Posterior cingulate gyrus (tissue), 11 donors: ENCODE data around the gene CAMK1D.

Source experiments
- DNase-seq, 10 donors: peaks; one replicate each; pipeline versions ENCODE4 v3.0.0 to v3.0.0-alpha.2; 2020 to 2021; ENCODE audit warnings: mixed read lengths in 3 of 10
- intact Hi-C: fragments of 100-400 bp; cut with DNase I; formaldehyde crosslinking; loops from one replicate; pipeline ENCODE4 v1.15.1; 2023

Gene CAMK1D

GRCh38 chr10:12631787-12632562 is 282.6 kb downstream of the CAMK1D start:
- intact Hi-C loops, result no loop called here
- DNase-seq, result no peak

DNA sequence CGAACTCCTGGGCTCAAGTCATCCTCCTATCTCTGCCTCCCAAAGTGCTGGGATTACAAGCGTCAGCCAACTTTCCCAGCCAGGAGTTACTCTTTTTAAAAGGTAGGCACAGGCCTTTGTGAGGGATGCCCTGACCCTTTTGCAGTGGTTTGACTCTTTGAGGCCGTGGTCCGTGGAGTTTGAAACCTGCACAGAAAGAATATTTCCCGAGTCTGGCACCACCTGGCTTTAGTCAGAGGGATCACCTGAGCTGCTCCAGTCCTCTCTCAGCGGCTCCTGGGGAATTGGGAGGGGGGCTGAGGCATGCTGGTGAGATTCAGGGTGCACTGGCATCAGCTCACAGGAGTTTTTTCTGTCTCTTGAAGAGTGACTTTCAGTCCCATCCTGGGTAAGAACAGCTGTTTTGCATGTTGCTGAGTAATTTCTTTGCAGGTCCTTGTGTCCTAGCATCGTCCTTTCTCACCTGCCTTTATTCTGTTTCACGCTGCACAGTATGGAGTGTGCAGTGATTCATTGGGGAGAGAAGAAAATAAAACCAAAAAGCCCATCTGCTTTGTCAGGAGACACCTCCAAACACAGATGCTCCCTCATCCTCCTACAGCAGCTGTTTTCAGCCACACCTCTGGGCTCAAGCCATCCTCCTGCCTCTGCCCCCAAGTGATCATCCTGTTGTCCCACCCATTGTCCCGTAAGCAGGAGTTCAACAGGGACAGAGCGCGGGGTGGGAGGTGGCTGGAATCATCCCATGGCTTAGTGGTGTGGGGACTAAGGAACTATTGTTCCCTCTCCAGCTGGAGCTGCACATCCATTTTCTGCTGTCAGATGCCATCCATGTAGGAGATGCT is 284.7 kb downstream of the CAMK1D start:
- no peak for DNase-seq
- intact Hi-C loops, result no loop called here

GRCh38 chr10:12634621-12634931 is 285.2 kb downstream of the CAMK1D start:
- intact Hi-C loops, result no loop called here
- no peak for DNase-seq

DNA sequence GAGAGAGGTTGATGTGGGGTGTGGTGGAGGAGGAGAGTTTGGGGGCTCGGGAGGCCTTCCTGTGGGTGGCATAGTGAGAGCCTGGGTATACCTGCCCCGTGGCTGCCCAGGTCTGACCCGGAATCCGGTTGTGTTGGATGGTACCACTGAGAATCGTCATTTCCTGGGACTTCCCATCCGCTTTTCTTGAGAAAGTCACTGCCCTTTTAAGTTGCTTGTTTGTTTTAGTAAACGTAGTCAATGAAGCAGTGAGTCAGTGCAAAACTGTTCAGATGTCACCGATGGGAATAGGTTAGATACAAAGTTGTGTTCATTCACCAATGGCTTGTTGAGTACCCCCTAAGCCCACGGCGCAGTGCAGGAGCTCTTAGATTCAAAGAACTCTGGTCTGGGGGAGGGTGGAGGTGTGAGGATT is 285.8 kb downstream of the CAMK1D start:
- no peak for DNase-seq
- intact Hi-C loops, result no loop called here

GRCh38 chr10:12636571-12636970 is 287.2 kb downstream of the CAMK1D start:
- intact Hi-C loops, result no loop called here
- DNase-seq, result no peak

GRCh38 chr10:12637649-12638048 is 288.3 kb downstream of the CAMK1D start:
- intact Hi-C loops, result no loop called here

GRCh38 chr10:12638103-12638502 is 288.8 kb downstream of the CAMK1D start:
- intact Hi-C loops, result no loop called here
- peak in 3 of 10 donors; percentile 23 to 87 (median 72) for DNase-seq

More at GRCh38 chr10:12637649-12638048, 288.3 kb downstream of the CAMK1D start:
- peak in 5 of 10 donors; percentile 31 to 88 (median 39) for DNase-seq

- intact Hi-C loops, result no loop called here
- peak in 1 of 10 donors; percentile 70 for DNase-seq
Measured at GRCh38 chr10:12638781-12639180, 289.4 kb downstream of the CAMK1D start.

DNA sequence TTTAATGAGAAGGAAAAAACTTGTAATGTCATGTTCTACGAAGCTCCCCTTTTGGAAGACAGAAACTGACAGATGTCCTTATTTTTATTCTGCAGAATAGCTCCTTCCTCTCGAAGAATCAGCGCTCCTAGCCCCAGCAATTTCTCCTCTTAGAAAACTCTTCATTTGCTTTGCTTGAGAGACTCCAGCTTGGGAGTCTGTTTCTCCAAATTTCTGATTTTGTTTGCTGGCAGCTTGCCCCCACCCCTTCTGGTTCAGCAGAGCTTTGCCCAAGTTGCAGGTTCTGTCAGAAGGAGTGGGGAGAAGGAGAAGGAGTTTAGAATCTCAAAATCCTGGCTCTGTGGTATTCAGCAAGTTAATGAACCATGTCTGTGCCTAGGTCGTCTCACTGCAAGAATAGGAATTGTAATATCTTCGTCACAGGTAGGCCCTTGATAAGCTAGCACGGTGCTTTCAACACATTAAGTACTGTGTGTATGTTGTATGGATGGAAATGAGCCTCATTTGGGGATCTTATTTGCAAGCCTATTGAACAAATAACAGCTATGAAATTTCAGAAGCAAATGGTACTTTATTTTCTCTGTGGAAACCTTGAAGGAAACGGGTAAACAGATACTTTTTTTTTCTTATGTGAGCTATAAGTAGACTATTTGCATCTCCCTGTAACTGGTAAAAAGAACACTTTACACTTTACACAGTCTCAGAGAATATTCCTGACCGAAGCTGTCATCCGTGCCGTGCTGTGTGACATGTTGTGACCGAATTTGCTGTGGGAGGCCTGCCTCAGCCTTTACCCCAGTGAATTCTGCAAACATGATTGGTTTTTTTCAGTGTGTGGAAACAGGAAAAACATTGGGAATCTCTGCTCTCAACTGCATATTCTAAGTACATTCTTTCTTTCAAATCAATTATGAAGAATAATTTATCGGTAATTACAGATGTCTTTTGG is 290.9 kb downstream of the CAMK1D start:
- peak in 1 of 10 donors; percentile 21 for DNase-seq
- intact Hi-C loops, result no loop called here

GRCh38 chr10:12642036-12642435 is 292.7 kb downstream of the CAMK1D start:
- intact Hi-C loops, result no loop called here
- DNase-seq, result no peak

- DNase-seq, result no peak
- intact Hi-C loops, result no loop called here
Measured at GRCh38 chr10:12643279-12643678, 293.9 kb downstream of the CAMK1D start.

- intact Hi-C loops, result no loop called here
- DNase-seq, result no peak
Measured at GRCh38 chr10:12644380-12645144, 295.2 kb downstream of the CAMK1D start.

DNA sequence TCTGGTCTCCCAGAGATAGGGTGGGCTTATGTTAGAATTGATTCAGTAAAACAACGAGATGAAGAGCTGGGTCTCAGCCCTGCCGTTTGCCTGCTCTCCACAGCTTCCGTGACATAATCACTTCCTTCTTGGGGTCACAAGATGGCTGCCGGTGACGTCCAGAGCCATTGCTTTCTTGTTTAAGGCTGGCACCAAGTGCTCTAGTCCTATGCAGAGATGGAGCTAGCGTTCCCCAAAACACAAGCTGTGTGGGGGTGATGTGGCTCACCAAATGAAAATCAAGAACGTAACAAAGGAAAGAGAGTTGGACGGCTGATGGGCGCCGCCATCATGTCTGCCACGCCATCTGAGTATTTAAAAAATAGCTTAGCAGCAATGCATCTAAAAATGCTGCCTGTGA is 296.1 kb downstream of the CAMK1D start:
- intact Hi-C loops, result no loop called here
- peak in 5 of 10 donors; percentile 26 to 87 (median 40) for DNase-seq

- intact Hi-C loops, result no loop called here
- DNase-seq, result peak in 1 of 10 donors; percentile 66
Measured at GRCh38 chr10:12649012-12649584, 299.8 kb downstream of the CAMK1D start.

DNA sequence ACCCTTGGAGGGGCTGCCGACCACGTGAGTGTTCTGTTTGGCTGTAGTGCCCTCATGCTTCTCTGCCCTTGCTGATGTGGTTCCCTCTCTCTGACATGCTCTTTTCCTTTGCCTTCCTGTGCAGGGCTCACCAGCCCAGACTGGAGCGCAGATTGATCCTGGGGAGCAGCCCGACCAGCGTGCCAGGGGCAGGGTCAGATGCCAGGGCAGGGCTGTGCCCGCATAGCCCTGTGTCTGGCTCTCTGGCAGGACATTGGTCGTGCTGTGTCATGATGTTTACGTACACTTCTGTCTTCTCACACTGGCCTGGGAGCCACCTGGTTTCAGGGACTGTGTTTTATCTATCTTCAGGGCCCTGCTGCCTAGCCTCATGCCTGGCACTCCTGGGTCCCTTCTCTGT is 300.8 kb downstream of the CAMK1D start:
- no peak for DNase-seq
- intact Hi-C loops, result no loop called here

GRCh38 chr10:12650538-12651298 is 301.4 kb downstream of the CAMK1D start:
- intact Hi-C loops, result no loop called here
- no peak for DNase-seq

- intact Hi-C loops, result loop anchor here (1.0 kb wide), 1 partner anchor 392 kb away; no protein-coding TSS in a partner anchor
- no peak for DNase-seq
Measured at GRCh38 chr10:12655940-12656339, 306.6 kb downstream of the CAMK1D start.

GRCh38 chr10:12656518-12657142 is 307.3 kb downstream of the CAMK1D start:
- intact Hi-C loops, result loop anchor here (1.0 kb wide), 1 partner anchor 392 kb away; no protein-coding TSS in a partner anchor
- DNase-seq, result no peak
